Measurements from ENCODE around the gene BEST1.

- no peak for TF ChIP-seq EZH2 (IDR thresholded peaks at IDR 0.05)
- TF ChIP-seq POLR2AphosphoS5 (IDR thresholded peaks at IDR 0.05; ENCODE audit: borderline replicate concordance, low read depth, low read length) = no peak
Measured at GRCh38 chr11:61918251-61918937, 31.8 kb upstream of the BEST1 start.
